Measurements from ENCODE around the gene STARD9. TPM values are rescaled to one million over a fixed set of nuclear protein-coding genes. Genes with fewer than 3 reads are reported as not detected.

STARD9 gene
- total and polyA plus RNA-seq, 10 of the 15 experiments (the other 5 are each of a cell fraction or from before 2014, with no cell fraction given) = 0.58 to 11.5 (median 6.1) TPM

Other genes with a start within 250 kb of the STARD9 start
- 3.0 and 3.4 TPM in 2 replicates for gene CAPN3, start 216.1 kb upstream of the STARD9 start, total RNA-seq (2014; rRNA removed)
- gene CAPN3, start 216.1 kb upstream of the STARD9 start, total RNA-seq (2014; rRNA removed; fragmentation: Illumina TruSeq; extraction: Trizol) = 1.1 and 1.8 TPM in 2 replicates
- gene CAPN3, start 216.1 kb upstream of the STARD9 start, total RNA-seq (2021) = 2.4 and 3.2 TPM in 2 replicates
- 2.4 and 2.8 TPM in 2 replicates for gene CAPN3, start 216.1 kb upstream of the STARD9 start, polyA plus RNA-seq (2011; rRNA removed)
- 2.9 and 3.0 TPM in 2 replicates for gene CAPN3, start 216.1 kb upstream of the STARD9 start, polyA plus RNA-seq (2014; fragmentation: Illumina TruSeq; extraction: Trizol)
- 1 to 10 TPM; 1.6 to 1.7 TPM for gene CAPN3, start 216.1 kb upstream of the STARD9 start, polyA plus RNA-seq (2014; fragmentation: Nextera tagmentation; extraction: Ambion mirVana)
- 2.1 and 3.8 TPM in 2 replicates for gene CAPN3, start 216.1 kb upstream of the STARD9 start, polyA plus RNA-seq (2014; rRNA removed)
- gene CAPN3, start 216.1 kb upstream of the STARD9 start, polyA plus RNA-seq (2016; fragmentation: Nextera tagmentation; extraction: Ambion mirVana) = 1 to 10 TPM; 1.6 to 1.9 TPM
- gene ZNF106, start 84.5 kb upstream of the STARD9 start, total RNA-seq (2014; rRNA removed) = 30.4 and 31.6 TPM in 2 replicates
- 38.1 and 40.3 TPM in 2 replicates for gene ZNF106, start 84.5 kb upstream of the STARD9 start, total RNA-seq (2014; rRNA removed; fragmentation: Illumina TruSeq; extraction: Trizol)
- gene ZNF106, start 84.5 kb upstream of the STARD9 start, total RNA-seq (2021) = 35.6 and 37.8 TPM in 2 replicates
- 30.9 and 35.3 TPM in 2 replicates for gene ZNF106, start 84.5 kb upstream of the STARD9 start, polyA plus RNA-seq (2011; rRNA removed)
- 33.4 and 39.2 TPM in 2 replicates for gene ZNF106, start 84.5 kb upstream of the STARD9 start, polyA plus RNA-seq (2014; fragmentation: Illumina TruSeq; extraction: Trizol)
- gene ZNF106, start 84.5 kb upstream of the STARD9 start, polyA plus RNA-seq (2014; fragmentation: Nextera tagmentation; extraction: Ambion mirVana) = 10 to 100 TPM; 10.7 to 13.4 TPM
- gene ZNF106, start 84.5 kb upstream of the STARD9 start, polyA plus RNA-seq (2014; rRNA removed) = 13.8 TPM in 2 replicates
- 10 to 100 TPM; 36.9 to 45.3 TPM for gene ZNF106, start 84.5 kb upstream of the STARD9 start, polyA plus RNA-seq (2016; fragmentation: Nextera tagmentation; extraction: Ambion mirVana)
- 51.9 and 65.2 TPM in 2 replicates for gene SNAP23, start 80.0 kb upstream of the STARD9 start, total RNA-seq (2014; rRNA removed)
- gene SNAP23, start 80.0 kb upstream of the STARD9 start, total RNA-seq (2014; rRNA removed; fragmentation: Illumina TruSeq; extraction: Trizol) = 126 and 134 TPM in 2 replicates
- gene SNAP23, start 80.0 kb upstream of the STARD9 start, total RNA-seq (2021) = 56.6 and 56.8 TPM in 2 replicates
- gene SNAP23, start 80.0 kb upstream of the STARD9 start, polyA plus RNA-seq (2011; rRNA removed) = 90.8 and 147 TPM in 2 replicates
- gene SNAP23, start 80.0 kb upstream of the STARD9 start, polyA plus RNA-seq (2014; fragmentation: Illumina TruSeq; extraction: Trizol) = 127 and 130 TPM in 2 replicates
- 10 to 100 TPM; 63.5 to 68.1 TPM for gene SNAP23, start 80.0 kb upstream of the STARD9 start, polyA plus RNA-seq (2014; fragmentation: Nextera tagmentation; extraction: Ambion mirVana)
- 65.8 and 78.7 TPM in 2 replicates for gene SNAP23, start 80.0 kb upstream of the STARD9 start, polyA plus RNA-seq (2014; rRNA removed)
- 10 to 100 TPM; 70.5 to 86.8 TPM for gene SNAP23, start 80.0 kb upstream of the STARD9 start, polyA plus RNA-seq (2016; fragmentation: Nextera tagmentation; extraction: Ambion mirVana)
- gene LRRC57, start 26.8 kb upstream of the STARD9 start, total RNA-seq (2014; rRNA removed) = 5.9 and 8.1 TPM in 2 replicates
- gene LRRC57, start 26.8 kb upstream of the STARD9 start, total RNA-seq (2014; rRNA removed; fragmentation: Illumina TruSeq; extraction: Trizol) = 11.4 and 12.2 TPM in 2 replicates
- 10.4 and 11.1 TPM in 2 replicates for gene LRRC57, start 26.8 kb upstream of the STARD9 start, total RNA-seq (2021)
- 11.6 and 15.7 TPM in 2 replicates for gene LRRC57, start 26.8 kb upstream of the STARD9 start, polyA plus RNA-seq (2011; rRNA removed)
- gene LRRC57, start 26.8 kb upstream of the STARD9 start, polyA plus RNA-seq (2014; fragmentation: Illumina TruSeq; extraction: Trizol) = 10.3 and 11.9 TPM in 2 replicates
- 1 to 10 TPM; 5.2 to 5.8 TPM for gene LRRC57, start 26.8 kb upstream of the STARD9 start, polyA plus RNA-seq (2014; fragmentation: Nextera tagmentation; extraction: Ambion mirVana)
- gene LRRC57, start 26.8 kb upstream of the STARD9 start, polyA plus RNA-seq (2014; rRNA removed) = 7.0 and 7.7 TPM in 2 replicates
- 10 to 100 TPM in 1 of 2 experiments, 1 to 10 TPM in 1; 8.3 to 10.9 TPM for gene LRRC57, start 26.8 kb upstream of the STARD9 start, polyA plus RNA-seq (2016; fragmentation: Nextera tagmentation; extraction: Ambion mirVana)
- 40.6 and 40.7 TPM in 2 replicates for gene HAUS2, start 26.8 kb upstream of the STARD9 start, total RNA-seq (2014; rRNA removed)
- gene HAUS2, start 26.8 kb upstream of the STARD9 start, total RNA-seq (2014; rRNA removed; fragmentation: Illumina TruSeq; extraction: Trizol) = 37.5 and 41.8 TPM in 2 replicates
- gene HAUS2, start 26.8 kb upstream of the STARD9 start, total RNA-seq (2021) = 26.7 and 33.5 TPM in 2 replicates
- 45.2 and 80.6 TPM in 2 replicates for gene HAUS2, start 26.8 kb upstream of the STARD9 start, polyA plus RNA-seq (2011; rRNA removed)
- gene HAUS2, start 26.8 kb upstream of the STARD9 start, polyA plus RNA-seq (2014; fragmentation: Illumina TruSeq; extraction: Trizol) = 40.6 and 48.3 TPM in 2 replicates
- 10 to 100 TPM; 30.8 to 37.0 TPM for gene HAUS2, start 26.8 kb upstream of the STARD9 start, polyA plus RNA-seq (2014; fragmentation: Nextera tagmentation; extraction: Ambion mirVana)
- gene HAUS2, start 26.8 kb upstream of the STARD9 start, polyA plus RNA-seq (2014; rRNA removed) = 25.3 and 28.7 TPM in 2 replicates
- gene HAUS2, start 26.8 kb upstream of the STARD9 start, polyA plus RNA-seq (2016; fragmentation: Nextera tagmentation; extraction: Ambion mirVana) = 10 to 100 TPM; 54.0 to 59.3 TPM
- 7.3 and 9.1 TPM in 2 replicates for gene CDAN1, start 161.5 kb downstream of the STARD9 start, total RNA-seq (2014; rRNA removed)
- gene CDAN1, start 161.5 kb downstream of the STARD9 start, total RNA-seq (2014; rRNA removed; fragmentation: Illumina TruSeq; extraction: Trizol) = 3.9 and 5.6 TPM in 2 replicates
- gene CDAN1, start 161.5 kb downstream of the STARD9 start, total RNA-seq (2021) = 11.2 and 14.2 TPM in 2 replicates
- gene CDAN1, start 161.5 kb downstream of the STARD9 start, polyA plus RNA-seq (2011; rRNA removed) = 5.4 and 6.3 TPM in 2 replicates
- 2.5 and 4.2 TPM in 2 replicates for gene CDAN1, start 161.5 kb downstream of the STARD9 start, polyA plus RNA-seq (2014; fragmentation: Illumina TruSeq; extraction: Trizol)
- gene CDAN1, start 161.5 kb downstream of the STARD9 start, polyA plus RNA-seq (2014; fragmentation: Nextera tagmentation; extraction: Ambion mirVana) = 1 to 10 TPM in 1 of 2 experiments, under 1 TPM in 1; 0.56 to 1.6 TPM
- gene CDAN1, start 161.5 kb downstream of the STARD9 start, polyA plus RNA-seq (2014; rRNA removed) = 8.3 and 9.3 TPM in 2 replicates
- gene CDAN1, start 161.5 kb downstream of the STARD9 start, polyA plus RNA-seq (2016; fragmentation: Nextera tagmentation; extraction: Ambion mirVana) = 1 to 10 TPM; 7.2 to 8.7 TPM

Measured in GM12878 (cell line).